HepG2 (cell line): ENCODE results near the gene FERMT2. TPM values are rescaled to one million over a fixed set of nuclear protein-coding genes. Genes with fewer than 3 reads are reported as not detected.

ENCODE experiments used
- CBX2 ChIP-seq, 2 experiments: fragments of 200-600 bp in 1 of 2; sonication (generic); formaldehyde crosslinking in 1 of 2; IDR thresholded peaks; 2 replicates each; pipeline versions ENCODE4 v1.7.0 to v1.8.1; 2018 to 2022; ENCODE audit warnings: low read depth in 2 of 2, low read length in 1 of 2, mild to moderate bottlenecking in 1 of 2, missing genetic modification reagents in 1 of 2
- ELF3 ChIP-seq: IDR thresholded peaks from 2 replicates; pipeline ENCODE4 v1.6.1; 2016; ENCODE audit warnings: missing genetic modification reagents, missing compliant biosample characterization
- EZH2 ChIP-seq: conservative IDR thresholded peaks from 2 replicates; pipeline ENCODE4 v1.6.1; 2012; ENCODE audit warnings: mild to moderate bottlenecking, low read depth, low read length, moderate library complexity
- HNF4A ChIP-seq: sonication (generic); formaldehyde crosslinking; IDR thresholded peaks from 2 replicates; pipeline ENCODE4 v1.4.0; 2020; ENCODE audit warnings: missing genetic modification reagents
- KLF11 ChIP-seq: IDR thresholded peaks from 2 replicates; pipeline ENCODE4 v1.6.1; 2016; ENCODE audit warnings: missing compliant biosample characterization
- MATR3 ChIP-seq: sonication (generic); formaldehyde crosslinking; IDR thresholded peaks from 2 replicates; pipeline ENCODE4 v1.4.0; 2020; ENCODE audit warnings: missing genetic modification reagents
- MEIS1 ChIP-seq: sonication (generic); formaldehyde crosslinking; IDR thresholded peaks from 2 replicates; pipeline ENCODE4 v1.9.0; 2021; ENCODE audit warnings: mild to moderate bottlenecking, missing genetic modification reagents, moderate library complexity, borderline replicate concordance
- NCOA1 ChIP-seq: sonication (generic); formaldehyde crosslinking; IDR thresholded peaks from 2 replicates; pipeline ENCODE4 v1.9.0; 2021; ENCODE audit warnings: missing genetic modification reagents
- NCOA2 ChIP-seq: sonication (generic); formaldehyde crosslinking; IDR thresholded peaks from 2 replicates; pipeline ENCODE4 v1.8.0; 2022; ENCODE audit warnings: inconsistent platforms
- NFATC3 ChIP-seq: sonication (generic); formaldehyde crosslinking; IDR thresholded peaks from 2 replicates; pipeline ENCODE4 v1.5.1; 2020; ENCODE audit warnings: mild to moderate bottlenecking, missing genetic modification reagents
- NFE2L1 ChIP-seq: sonication (generic); formaldehyde crosslinking; IDR thresholded peaks from 2 replicates; pipeline ENCODE4 v1.4.0; 2020; ENCODE audit warnings: missing genetic modification reagents, mild to moderate bottlenecking, borderline replicate concordance
- NFIC ChIP-seq: IDR thresholded peaks from 2 replicates; pipeline ENCODE4 v1.6.1; 2012; ENCODE audit warnings: mild to moderate bottlenecking, low read length, inconsistent platforms
- NR2F1 ChIP-seq, 2 experiments: fragments of 450-650 bp in 1 of 2; formaldehyde crosslinking in 1 of 2; IDR thresholded peaks; 2 replicates each; pipeline versions ENCODE4 v1.5.0 to v1.6.1; 2016 to 2020; ENCODE audit warnings: mild to moderate bottlenecking in 1 of 2, missing compliant biosample characterization in 1 of 2, missing genetic modification reagents in 1 of 2, moderate library complexity in 1 of 2
- NR2F6 ChIP-seq, 2 experiments: IDR thresholded peaks; 2 replicates each; pipeline ENCODE4 v1.6.1; 2016; ENCODE audit warnings: antibody characterized with exemption in 1 of 2, mild to moderate bottlenecking in 1 of 2
- SP5 ChIP-seq: IDR thresholded peaks from 2 replicates; pipeline ENCODE4 v1.6.1; 2016; ENCODE audit warnings: low read depth, borderline replicate concordance
- TAF15 ChIP-seq: fragments of 200-400 bp; formaldehyde crosslinking; IDR thresholded peaks from one replicate; pipeline ENCODE4 v1.6.1; 2018; ENCODE audit warnings: mild to moderate bottlenecking, low read depth, low read length; ENCODE audit not compliant: poor library complexity, severe bottlenecking
- TBP ChIP-seq: sonication (generic); formaldehyde crosslinking; IDR thresholded peaks from 2 replicates; pipeline ENCODE4 v1.5.0; 2020; ENCODE audit warnings: missing genetic modification reagents
- YEATS2 ChIP-seq: sonication (generic); formaldehyde crosslinking; IDR thresholded peaks from 2 replicates; pipeline ENCODE4 v1.4.0; 2020; ENCODE audit warnings: missing genetic modification reagents, borderline replicate concordance
- ZNF180 ChIP-seq: sonication (generic); formaldehyde crosslinking; IDR thresholded peaks from 2 replicates; pipeline ENCODE4 v1.4.0; 2020; ENCODE audit warnings: low read depth, missing genetic modification reagents, borderline replicate concordance
- ZNF24 ChIP-seq: fragments of 450-650 bp; IDR thresholded peaks from 2 replicates; pipeline ENCODE4 v1.6.1; 2017; ENCODE audit warnings: antibody characterized with exemption, mild to moderate bottlenecking
- ZNF75D ChIP-seq: sonication (generic); formaldehyde crosslinking; IDR thresholded peaks from 2 replicates; pipeline ENCODE4 v1.8.1; 2023; ENCODE audit warnings: missing genetic modification reagents, mild to moderate bottlenecking, borderline replicate concordance
- polyA plus RNA-seq, 8 experiments: library from polyadenylated mRNA; depleted of rRNA in 3 of 8; stranded (reverse) in 7 of 8; unstranded in 1 of 8; fragments of >200 nt; fragmentation: Illumina TruSeq in 4 of 8; extraction: Trizol in 4 of 8; gene quantifications; 2 replicates each; pipeline versions ENCODE4 v1.2.1 to v1.2.3, GENCODE V29; 2011 to 2016; ENCODE audit warnings: low read depth in 4 of 8, missing spikeins in 1 of 8, mixed read lengths in 1 of 8; ENCODE audit not compliant: insufficient read depth in 1 of 8
- total RNA-seq, 5 experiments: library from RNA; depleted of rRNA; stranded (reverse); fragments of >200 nt; fragmentation: Illumina TruSeq; extraction: Trizol; gene quantifications; 2 replicates each; pipeline ENCODE4 v1.2.3, GENCODE V29; 2016; ENCODE audit warnings: low read depth in 1 of 5
- TF ChIP-seq, protein P1 (sequence below): sonication (generic); formaldehyde crosslinking; IDR thresholded peaks from 2 replicates; pipeline ENCODE4 v1.4.0; 2020; ENCODE audit warnings: missing genetic modification reagents, mild to moderate bottlenecking, borderline replicate concordance
- TF ChIP-seq, protein P2 (sequence below): IDR thresholded peaks from 2 replicates; pipeline ENCODE4 v1.6.1; 2016; ENCODE audit warnings: mild to moderate bottlenecking, missing biosample characterization, missing genetic modification reagents

The FERMT2 gene
- total and polyA plus RNA-seq, 2 of the 13 experiments (the other 11 are each of a cell fraction or from before 2014, with no cell fraction given), result 36.2 to 60.4 TPM

DNA sequence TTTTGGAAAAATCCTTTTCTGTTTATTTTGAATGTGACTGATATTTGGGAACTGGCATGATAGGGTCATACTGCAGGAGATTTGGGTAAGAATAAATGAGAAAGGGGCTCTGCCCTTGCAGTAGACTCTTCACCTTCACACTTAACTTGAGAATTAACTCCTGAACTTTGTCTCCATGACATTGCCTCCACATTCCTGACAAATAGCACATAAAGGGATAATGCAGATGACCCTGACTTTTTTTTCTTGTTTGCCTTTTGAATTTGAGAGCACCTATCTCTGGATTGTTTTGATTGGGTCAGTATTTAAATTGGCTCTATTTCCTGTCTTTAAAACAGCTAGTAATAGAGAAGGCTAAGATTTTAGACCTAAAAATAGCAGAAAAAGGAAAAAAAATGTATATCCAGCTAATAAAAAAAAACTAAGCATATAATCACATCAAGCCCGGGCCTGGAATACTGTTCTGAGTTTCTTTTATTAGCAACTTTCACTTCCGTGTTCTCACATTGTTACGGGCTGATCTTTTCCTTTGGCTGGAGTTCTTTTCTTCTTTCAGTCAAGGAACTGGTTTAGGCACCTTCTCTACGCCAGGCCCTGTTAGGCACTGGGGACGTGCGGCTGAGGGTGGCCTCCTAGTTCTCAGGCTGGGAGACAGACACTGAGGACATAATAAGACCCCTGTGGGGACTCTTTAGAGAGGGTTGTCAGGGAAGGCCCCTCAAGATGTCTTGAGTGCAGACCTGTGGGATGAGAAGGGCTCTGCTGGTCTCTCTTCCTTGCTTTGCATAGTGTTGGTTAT lies 106.4 kb downstream of the FERMT2 start (continued):
- TF ChIP-seq MATR3 (CRISPR knock-in tag), result no peak
- TF ChIP-seq KLF11 (CRISPR knock-in tag), result no peak
- TF ChIP-seq NR2F1 (CRISPR knock-in tag; IDR thresholded peaks at IDR 0.05), result peak in 1 of 2 experiments; percentile 33; a peak in 1 of 4 replicates
- TF ChIP-seq CBX2 (IDR thresholded peaks at IDR 0.05; ENCODE audit: low read depth, low read length), result no peak
- no peak for TF ChIP-seq CBX2 (CRISPR knock-in tag; IDR thresholded peaks at IDR 0.05; ENCODE audit: low read depth)
- no peak for TF ChIP-seq TBP (CRISPR knock-in tag)
- no peak for TF ChIP-seq NFE2L1 (CRISPR knock-in tag)
- TF ChIP-seq SP5 (CRISPR knock-in tag), result no peak
- TF ChIP-seq HNF4A (CRISPR knock-in tag), result peak; percentile 83
- no peak for TF ChIP-seq NFATC3
- no peak for TF ChIP-seq TAF15
- TF ChIP-seq EZH2, result no peak
- TF ChIP-seq NFIC, result no peak
- no peak for TF ChIP-seq MEIS1 (CRISPR knock-in tag)
- TF ChIP-seq, protein P1, sequence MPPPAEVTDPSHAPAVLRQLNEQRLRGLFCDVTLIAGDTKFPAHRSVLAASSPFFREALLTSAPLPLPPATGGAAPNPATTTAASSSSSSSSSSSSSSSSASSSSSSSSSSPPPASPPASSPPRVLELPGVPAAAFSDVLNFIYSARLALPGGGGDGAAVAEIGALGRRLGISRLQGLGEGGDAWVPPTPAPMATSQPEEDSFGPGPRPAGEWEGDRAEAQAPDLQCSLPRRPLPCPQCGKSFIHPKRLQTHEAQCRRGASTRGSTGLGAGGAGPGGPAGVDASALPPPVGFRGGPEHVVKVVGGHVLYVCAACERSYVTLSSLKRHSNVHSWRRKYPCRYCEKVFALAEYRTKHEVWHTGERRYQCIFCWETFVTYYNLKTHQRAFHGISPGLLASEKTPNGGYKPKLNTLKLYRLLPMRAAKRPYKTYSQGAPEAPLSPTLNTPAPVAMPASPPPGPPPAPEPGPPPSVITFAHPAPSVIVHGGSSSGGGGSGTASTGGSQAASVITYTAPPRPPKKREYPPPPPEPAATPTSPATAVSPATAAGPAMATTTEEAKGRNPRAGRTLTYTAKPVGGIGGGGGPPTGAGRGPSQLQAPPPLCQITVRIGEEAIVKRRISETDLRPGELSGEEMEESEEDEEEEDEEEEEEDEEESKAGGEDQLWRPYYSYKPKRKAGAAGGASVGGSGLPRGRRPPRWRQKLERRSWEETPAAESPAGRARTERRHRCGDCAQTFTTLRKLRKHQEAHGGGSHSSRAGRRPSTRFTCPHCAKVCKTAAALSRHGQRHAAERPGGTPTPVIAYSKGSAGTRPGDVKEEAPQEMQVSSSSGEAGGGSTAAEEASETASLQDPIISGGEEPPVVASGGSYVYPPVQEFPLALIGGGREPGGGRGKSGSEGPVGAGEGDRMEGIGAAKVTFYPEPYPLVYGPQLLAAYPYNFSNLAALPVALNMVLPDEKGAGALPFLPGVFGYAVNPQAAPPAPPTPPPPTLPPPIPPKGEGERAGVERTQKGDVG (CRISPR knock-in tag), result no peak
- no peak for TF ChIP-seq ZNF75D (CRISPR knock-in tag)
- TF ChIP-seq, protein P2, sequence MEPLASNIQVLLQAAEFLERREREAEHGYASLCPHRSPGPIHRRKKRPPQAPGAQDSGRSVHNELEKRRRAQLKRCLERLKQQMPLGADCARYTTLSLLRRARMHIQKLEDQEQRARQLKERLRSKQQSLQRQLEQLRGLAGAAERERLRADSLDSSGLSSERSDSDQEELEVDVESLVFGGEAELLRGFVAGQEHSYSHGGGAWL (CRISPR knock-in tag), result no peak
- no peak for TF ChIP-seq YEATS2 (CRISPR knock-in tag)
- TF ChIP-seq NCOA2 (CRISPR knock-in tag), result peak; percentile 48
- no peak for TF ChIP-seq NCOA1 (CRISPR knock-in tag)
- no peak for TF ChIP-seq ZNF24
- TF ChIP-seq ZNF180, result no peak
- TF ChIP-seq ELF3 (CRISPR knock-in tag), result peak; percentile 57; the same call in 1 of the 2 replicates
- peak; percentile 68 for TF ChIP-seq NR2F6 (IDR thresholded peaks at IDR 0.05)
- TF ChIP-seq NR2F6 (CRISPR knock-in tag; IDR thresholded peaks at IDR 0.05), result peak; percentile 62; the same call in 1 of the 2 replicates
